Measurements from ENCODE around the gene LEMD1. TPM values are rescaled to one million over a fixed set of nuclear protein-coding genes. Genes with fewer than 3 reads are reported as not detected.

LEMD1 gene
- total RNA-seq, 1 experiment from 2014 or later, result not detected

- no TSS peak for BruUV-seq (replicated peaks)
- Histone ChIP-seq H3K4me2 (ENCODE audit: low read length) (no peak overlapping the region), H3K9me3 (ENCODE audit: low read length) (no peaks in the 10 kb centered on the region), H4K20me1 (ENCODE audit: low read length) (no peaks in the 10 kb centered on the region), H3F3A (ENCODE audit: low read length, unreplicated experiment) (no peaks in the 10 kb centered on the region), H3K27me3 (ENCODE audit: low read length) (peaks cover 32% of the 10 kb centered on the region), H3K36me3 (ENCODE audit: low read depth, low read length) (no peaks in the 10 kb centered on the region), H3K4me1 (ENCODE audit: insufficient read depth, low read length) (no peaks in the 10 kb centered on the region), H3K9me2 (replicated peaks; ENCODE audit: low read length) (no peaks in the 10 kb centered on the region), H3K9ac (ENCODE audit: low read length) (no peak overlapping the region), H3K79me2 (ENCODE audit: low read length) (no peaks in the 10 kb centered on the region), H2AFZ (ENCODE audit: low read length) (no peak overlapping the region), H3K4me3 (ENCODE audit: low read length) (no peak overlapping the region), H3K27ac (ENCODE audit: low read length) (no peak overlapping the region)
- POLR2A ChIA-PET (ENCODE audit: unreplicated experiment), result interaction anchor here (0.7 kb wide), 1 partner anchor 23 kb away, joined by 3 read pairs; no protein-coding TSS in a partner anchor
- TF ChIP-seq EZH2phosphoT487 (IDR thresholded peaks at IDR 0.05; ENCODE audit: borderline replicate concordance, low read length) (no peak), EZH2 (IDR thresholded peaks at IDR 0.05; ENCODE audit: low read length, unreplicated experiment) (no peak), CTCF (conservative IDR thresholded peaks at IDR 0.05; ENCODE audit: low read depth, low read length) (no peak)
- DNase-seq (no peak), ATAC-seq (no peak)
- CTCF ChIA-PET, result no interaction called here
- intact Hi-C loops (cut with micrococcal nuclease), result no loop called here
Measured at GRCh38 chr1:205417870-205418635, 3.8 kb downstream of the LEMD1 start.

- no peaks in the 10 kb centered on the region for H3K36me3 ChIP-seq (ENCODE audit: low read depth, low read length)
- no peak for ATAC-seq
- ChIA-PET POLR2A (ENCODE audit: unreplicated experiment) (no interaction called here), CTCF (no interaction called here)
- DNase-seq, result no peak
- no peak overlapping the region for H3K4me3 ChIP-seq (ENCODE audit: low read length)
- H3K27ac ChIP-seq (ENCODE audit: low read length), result no peak overlapping the region
- peaks cover 30% of the 10 kb centered on the region for H3K27me3 ChIP-seq (ENCODE audit: low read length)
- H2AFZ ChIP-seq (ENCODE audit: low read length), result no peak overlapping the region
- intact Hi-C loops (cut with micrococcal nuclease), result no loop called here
- no peak overlapping the region for H3K4me2 ChIP-seq (ENCODE audit: low read length)
- no peaks in the 10 kb centered on the region for H3F3A ChIP-seq (ENCODE audit: low read length, unreplicated experiment)
- BruUV-seq (replicated peaks), result no TSS peak
- H3K4me1 ChIP-seq (ENCODE audit: insufficient read depth, low read length), result no peaks in the 10 kb centered on the region
- no peak overlapping the region for H3K9ac ChIP-seq (ENCODE audit: low read length)
- H3K79me2 ChIP-seq (ENCODE audit: low read length), result no peaks in the 10 kb centered on the region
- TF ChIP-seq CTCF (conservative IDR thresholded peaks at IDR 0.05; ENCODE audit: low read depth, low read length) (no peak), EZH2phosphoT487 (IDR thresholded peaks at IDR 0.05; ENCODE audit: borderline replicate concordance, low read length) (no peak), EZH2 (IDR thresholded peaks at IDR 0.05; ENCODE audit: low read length, unreplicated experiment) (no peak)
- H3K9me3 ChIP-seq (ENCODE audit: low read length), result no peaks in the 10 kb centered on the region
- no peaks in the 10 kb centered on the region for H3K9me2 ChIP-seq (replicated peaks; ENCODE audit: low read length)
- no peaks in the 10 kb centered on the region for H4K20me1 ChIP-seq (ENCODE audit: low read length)
Measured at GRCh38 chr1:205416322-205416721, 5.5 kb downstream of the LEMD1 start.

- no peak for TF ChIP-seq CTCF (conservative IDR thresholded peaks at IDR 0.05; ENCODE audit: low read depth, low read length)
- no peak for TF ChIP-seq EZH2phosphoT487 (IDR thresholded peaks at IDR 0.05; ENCODE audit: borderline replicate concordance, low read length)
- no peak for TF ChIP-seq EZH2 (IDR thresholded peaks at IDR 0.05; ENCODE audit: low read length, unreplicated experiment)
- H3K9me3 ChIP-seq (ENCODE audit: low read length), result no peaks in the 10 kb centered on the region
- H3K36me3 ChIP-seq (ENCODE audit: low read depth, low read length), result no peaks in the 10 kb centered on the region
- ATAC-seq, result no peak
- no peak overlapping the region for H2AFZ ChIP-seq (ENCODE audit: low read length)
- ChIA-PET POLR2A (ENCODE audit: unreplicated experiment) (no interaction called here), CTCF (no interaction called here)
- no peak overlapping the region for H3K4me3 ChIP-seq (ENCODE audit: low read length)
- DNase-seq, result no peak
- no peaks in the 10 kb centered on the region for H3K79me2 ChIP-seq (ENCODE audit: low read length)
- no peak overlapping the region for H3K27ac ChIP-seq (ENCODE audit: low read length)
- H3F3A ChIP-seq (ENCODE audit: low read length, unreplicated experiment), result no peaks in the 10 kb centered on the region
- no TSS peak for BruUV-seq (replicated peaks)
- H3K9me2 ChIP-seq (replicated peaks; ENCODE audit: low read length), result no peaks in the 10 kb centered on the region
- peaks cover 31% of the 10 kb centered on the region for H3K27me3 ChIP-seq (ENCODE audit: low read length)
- intact Hi-C loops (cut with micrococcal nuclease), result no loop called here
- H3K9ac ChIP-seq (ENCODE audit: low read length), result no peak overlapping the region
- no peak overlapping the region for H3K4me2 ChIP-seq (ENCODE audit: low read length)
- no peaks in the 10 kb centered on the region for H3K4me1 ChIP-seq (ENCODE audit: insufficient read depth, low read length)
- H4K20me1 ChIP-seq (ENCODE audit: low read length), result no peaks in the 10 kb centered on the region
Measured at GRCh38 chr1:205410581-205411298, 11.1 kb downstream of the LEMD1 start.

Measured in PC-3 (cell line).